Activated CD4-positive, alpha-beta T cell treated with anti-CD3 and anti-CD28 coated beads, Interleukin-10, Interleukin-2, amounts not matched to agents 100 ng/mL and 50 ng/mL, durations not matched to agents 16 hours and 8 hours (primary cell): Measurements from ENCODE around the gene STK16.
"Not testable (repeated sequence)": the region's sequence is repeated elsewhere in the genome, so short reads cannot be mapped to it uniquely, and the experiment has no call there.

Experiments used
- DNase-seq: peaks from one replicate; pipeline ENCODE4 v3.0.0-alpha.2; 2020

The STK16 gene

GRCh38 chr2:219246559-219246958 lies 1.3 kb downstream of the STK16 start:
- DNase-seq = no peak

- peak; percentile 85 for DNase-seq
These were observed 2.7 kb downstream of the STK16 start for GRCh38 chr2:219247678-219248642.

- DNase-seq = no peak
These were observed 3.5 kb downstream of the STK16 start for GRCh38 chr2:219248845-219249202.

GRCh38 chr2:219249203-219249980 lies 4.1 kb downstream of the STK16 start:
- DNase-seq = peak; percentile 72

- DNase-seq = no peak
These were observed 4.9 kb downstream of the STK16 start for GRCh38 chr2:219250049-219250781.

- no peak for DNase-seq
These were observed 6.4 kb downstream of the STK16 start for GRCh38 chr2:219251656-219252055.

DNA sequence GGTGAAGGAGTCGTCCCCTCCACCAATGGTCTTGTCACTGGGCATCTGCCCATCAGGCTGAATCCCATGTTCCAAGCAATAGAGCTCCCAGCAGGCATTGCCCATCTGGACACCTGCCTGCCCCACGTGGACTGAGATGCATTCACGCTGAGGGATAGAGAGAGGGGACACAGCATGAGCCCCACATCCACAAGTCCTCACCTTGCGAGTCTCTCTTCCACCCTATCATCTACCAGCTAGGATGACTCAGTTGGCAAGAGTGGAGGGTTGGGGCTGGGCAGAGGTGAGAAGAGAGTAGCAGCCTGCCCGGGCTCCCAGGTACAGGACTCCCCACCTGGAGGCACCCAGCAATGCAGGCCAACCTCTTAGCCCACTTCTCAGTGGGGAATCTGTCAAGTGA lies 6.8 kb downstream of the STK16 start:
- DNase-seq = peak; percentile 55

DNA sequence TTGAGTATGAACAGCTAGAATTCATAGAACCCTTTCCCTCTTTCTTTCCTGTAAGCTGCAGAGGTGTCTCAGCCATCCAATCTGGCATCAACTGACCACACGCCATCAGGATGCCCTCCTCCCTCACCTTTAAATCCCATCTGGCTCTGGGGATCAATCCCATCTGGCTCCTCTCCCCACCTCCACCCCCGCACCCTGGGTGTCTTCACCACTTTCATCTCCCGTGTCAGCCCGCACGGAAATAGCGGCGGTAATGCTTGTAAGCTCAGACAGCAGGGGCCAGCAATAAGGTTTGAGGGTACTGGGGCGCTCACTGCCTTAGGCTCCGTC lies 7.3 kb downstream of the STK16 start:
- DNase-seq = no peak

GRCh38 chr2:219252900-219253752 lies 7.8 kb downstream of the STK16 start, which contains the start of gene TUBA4B:
Gene TUBA4B (plus strand): TSS chr2:219253243. CDS start chr2:219253408, 165 bp downstream.
- peak; percentile 78 for DNase-seq

DNA sequence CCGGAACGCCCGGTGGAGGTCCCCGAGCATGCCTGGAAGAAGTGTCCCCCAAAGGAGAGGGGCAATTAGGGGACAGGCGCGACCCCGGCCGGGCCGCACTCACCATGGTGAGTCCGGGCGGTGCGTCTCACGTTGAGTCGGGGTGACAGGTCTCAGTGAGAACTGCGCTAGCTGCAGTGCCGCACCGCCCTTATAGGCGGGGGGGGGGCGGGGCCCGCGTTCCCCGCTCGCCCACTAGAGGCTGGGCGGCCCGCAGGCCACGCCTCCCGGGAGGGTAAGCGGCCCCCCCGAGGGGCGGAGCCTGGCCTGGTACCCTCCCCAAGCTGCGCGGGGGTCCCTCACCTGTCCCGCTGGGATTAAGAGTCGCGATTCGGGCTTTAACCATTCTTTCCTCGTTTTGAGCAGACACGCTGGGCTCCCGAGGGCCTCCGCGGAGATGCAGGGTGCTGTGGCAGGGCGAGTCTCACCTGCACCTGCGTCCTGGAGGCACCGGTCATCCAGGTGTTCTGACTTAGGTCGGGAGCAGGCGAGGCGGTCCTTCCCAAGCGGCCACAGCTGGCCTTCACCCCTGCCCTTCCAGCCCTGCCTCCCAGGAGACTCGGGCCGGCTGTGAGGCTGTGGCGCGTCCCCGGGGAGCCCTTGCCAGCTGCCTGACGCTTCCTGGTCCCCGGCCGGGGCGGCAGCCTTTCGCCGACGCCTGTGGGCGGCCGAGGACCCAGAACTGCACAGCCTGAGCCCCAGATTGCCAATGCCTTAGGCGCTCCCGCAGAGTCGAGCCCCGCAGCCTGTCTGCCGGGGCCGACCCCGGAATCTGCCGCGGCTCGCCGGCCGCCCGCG lies 8.7 kb downstream of the STK16 start, which contains the start of gene TUBA4A:
TSS of gene TUBA4A (minus strand) at position 166 of the 837 bp plus-strand sequence. CDS start at position 106, 60 bp downstream.
- peak; percentile 93 for DNase-seq

- peak; percentile 68 for DNase-seq
These were observed 9.4 kb downstream of the STK16 start for GRCh38 chr2:219254590-219255201.

DNA sequence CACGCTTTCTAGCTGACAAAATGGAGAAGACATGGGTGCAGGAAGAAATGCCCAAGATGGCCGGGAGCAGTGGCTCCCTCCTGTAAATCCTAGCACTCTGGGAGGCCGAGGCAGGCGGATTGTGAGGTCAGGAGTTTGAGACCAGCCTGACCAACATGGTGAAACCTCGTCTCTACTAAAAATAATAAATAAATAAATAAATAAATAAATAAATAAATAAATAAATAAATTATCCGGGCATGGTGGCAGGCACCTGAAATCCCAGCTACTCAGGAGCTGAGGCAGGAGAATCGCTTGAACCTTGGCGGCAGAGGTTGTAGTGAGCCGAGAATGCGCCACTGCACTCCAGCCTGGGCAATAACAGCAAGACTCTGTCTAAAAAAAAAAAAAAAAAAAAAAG lies 13.7 kb downstream of the STK16 start:
- DNase-seq = not testable (repeated sequence)

DNA sequence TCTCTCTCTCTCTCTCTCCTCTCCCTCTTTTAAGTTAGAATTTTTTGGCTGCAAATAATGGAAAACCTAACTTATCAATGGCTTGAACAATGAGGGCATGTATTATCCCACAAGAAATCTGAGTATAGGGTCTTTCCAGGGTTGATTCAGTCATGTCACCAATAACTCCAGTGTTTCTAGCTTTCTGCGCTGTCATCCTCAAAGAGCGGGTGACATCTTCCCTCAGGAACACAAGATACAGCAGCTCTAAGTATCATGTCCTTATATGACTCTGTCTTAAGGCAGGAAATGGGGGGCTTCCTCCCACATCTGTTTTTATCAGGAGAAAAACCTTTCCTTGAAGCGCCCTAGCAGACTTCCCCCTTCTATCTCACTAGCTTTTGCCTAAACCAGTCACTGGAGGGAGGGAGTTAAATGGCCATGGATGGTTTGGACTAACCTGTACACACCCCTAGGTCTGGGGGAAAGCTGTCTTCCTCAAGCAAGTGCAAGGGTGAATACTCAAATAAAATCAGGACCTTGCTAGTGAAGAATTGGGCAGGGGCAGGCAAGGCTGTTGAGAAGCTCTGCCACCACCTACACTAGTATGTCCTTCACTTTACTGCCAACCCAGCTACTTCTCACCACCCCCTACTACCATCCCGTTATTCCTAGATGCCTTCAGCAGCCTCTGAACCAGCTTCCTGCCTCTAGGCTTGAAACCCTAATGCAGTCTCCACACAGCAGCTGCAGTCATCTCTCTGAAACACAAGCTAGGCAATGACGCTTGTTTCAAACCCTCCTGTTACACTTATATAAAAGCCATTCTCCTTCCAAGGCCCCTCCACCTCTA lies 16.0 kb downstream of the STK16 start:
- DNase-seq = no peak

DNA sequence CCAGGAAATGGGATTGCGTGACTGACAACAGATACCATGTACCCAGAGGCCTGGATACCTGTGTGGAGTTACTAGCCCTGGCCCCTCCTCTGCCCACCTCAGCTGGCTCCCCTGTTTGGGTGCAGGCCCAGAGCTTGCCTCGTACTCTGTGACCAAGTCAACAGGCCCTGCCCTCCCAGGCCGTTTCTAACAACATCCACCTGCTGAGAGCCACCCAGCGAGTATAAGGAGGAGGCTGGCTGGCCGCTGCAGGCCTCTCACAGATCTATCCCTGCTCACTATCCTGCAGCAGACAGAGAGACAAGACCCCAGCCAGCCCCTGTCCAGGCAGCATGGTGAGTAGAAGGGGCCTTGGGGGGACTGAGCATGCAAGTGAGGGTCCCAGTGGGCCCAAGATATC lies 21.0 kb downstream of the STK16 start:
- no peak for DNase-seq

DNA sequence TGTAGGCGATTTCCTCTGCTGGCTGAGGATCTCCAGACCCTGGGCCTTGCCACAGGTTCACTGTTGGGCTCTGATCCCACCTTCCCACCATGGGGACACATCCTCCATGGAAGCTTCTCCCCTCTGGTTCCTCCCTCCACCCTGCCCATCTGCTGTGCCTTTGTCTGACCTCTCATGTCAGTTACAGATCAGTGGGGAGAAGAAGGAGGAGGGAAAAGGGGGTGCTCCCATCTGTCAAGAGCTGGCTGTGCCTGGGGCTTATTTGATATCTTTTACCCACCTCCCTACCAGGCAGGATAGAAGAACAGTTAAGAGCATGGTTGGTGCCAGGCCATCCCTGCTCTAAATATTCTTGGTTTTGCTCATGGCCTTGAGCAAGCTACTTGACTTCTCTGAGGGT lies 21.6 kb downstream of the STK16 start:
- no peak for DNase-seq

- no peak for DNase-seq
These were observed 23.0 kb downstream of the STK16 start for GRCh38 chr2:219268294-219268693.

GRCh38 chr2:219269362-219270054 lies 24.2 kb downstream of the STK16 start:
- DNase-seq = no peak

- no peak for DNase-seq
These were observed 24.7 kb downstream of the STK16 start for GRCh38 chr2:219270055-219270372.

GRCh38 chr2:219271021-219271420 lies 25.7 kb downstream of the STK16 start:
- DNase-seq = no peak
